ENCODE measurements around the gene MDN1.

DNA sequence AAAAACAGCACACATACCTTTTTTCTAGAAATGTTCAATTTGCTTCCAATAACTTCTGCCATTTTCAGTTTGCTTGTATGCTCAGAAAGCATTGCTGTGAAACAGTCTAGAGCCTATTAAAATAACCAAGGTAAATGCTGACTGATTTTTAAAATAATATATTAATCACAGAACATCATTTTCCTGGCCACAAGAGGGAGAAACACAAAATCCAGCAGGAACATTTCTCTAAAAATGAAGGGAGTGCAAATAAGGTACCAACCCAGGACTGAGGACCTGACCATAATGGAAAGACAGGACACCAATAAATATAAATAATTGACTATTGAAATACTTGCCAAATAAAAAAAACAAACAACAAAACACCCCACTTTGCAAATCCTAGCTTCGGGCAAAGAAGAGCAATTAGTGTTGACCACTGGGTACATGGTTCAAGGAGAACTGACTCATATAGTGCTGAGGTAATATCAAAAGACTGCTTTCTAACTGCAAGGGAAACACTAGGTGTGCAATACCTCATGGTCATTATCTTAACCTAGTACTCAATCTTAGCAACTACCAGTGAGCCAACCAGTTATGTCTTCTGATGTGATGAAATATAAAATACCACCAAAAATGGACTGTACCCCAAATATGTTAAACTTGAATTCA is 42.9 kb downstream of the MDN1 start:
- TF ChIP-seq, protein P1, sequence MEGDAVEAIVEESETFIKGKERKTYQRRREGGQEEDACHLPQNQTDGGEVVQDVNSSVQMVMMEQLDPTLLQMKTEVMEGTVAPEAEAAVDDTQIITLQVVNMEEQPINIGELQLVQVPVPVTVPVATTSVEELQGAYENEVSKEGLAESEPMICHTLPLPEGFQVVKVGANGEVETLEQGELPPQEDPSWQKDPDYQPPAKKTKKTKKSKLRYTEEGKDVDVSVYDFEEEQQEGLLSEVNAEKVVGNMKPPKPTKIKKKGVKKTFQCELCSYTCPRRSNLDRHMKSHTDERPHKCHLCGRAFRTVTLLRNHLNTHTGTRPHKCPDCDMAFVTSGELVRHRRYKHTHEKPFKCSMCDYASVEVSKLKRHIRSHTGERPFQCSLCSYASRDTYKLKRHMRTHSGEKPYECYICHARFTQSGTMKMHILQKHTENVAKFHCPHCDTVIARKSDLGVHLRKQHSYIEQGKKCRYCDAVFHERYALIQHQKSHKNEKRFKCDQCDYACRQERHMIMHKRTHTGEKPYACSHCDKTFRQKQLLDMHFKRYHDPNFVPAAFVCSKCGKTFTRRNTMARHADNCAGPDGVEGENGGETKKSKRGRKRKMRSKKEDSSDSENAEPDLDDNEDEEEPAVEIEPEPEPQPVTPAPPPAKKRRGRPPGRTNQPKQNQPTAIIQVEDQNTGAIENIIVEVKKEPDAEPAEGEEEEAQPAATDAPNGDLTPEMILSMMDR (IDR thresholded peaks at IDR 0.05) = no peak
- no peak for TF ChIP-seq POLR2A (IDR thresholded peaks at IDR 0.05)
